ENCODE results near the gene SLC49A4. TPM values are rescaled to one million over a fixed set of nuclear protein-coding genes. Genes with fewer than 3 reads are reported as not detected.

SLC49A4 gene
- total and polyA plus RNA-seq, 2 of the 13 experiments (the other 11 are each of a cell fraction or from before 2014, with no cell fraction given): 6.5 to 16.3 TPM

DNA sequence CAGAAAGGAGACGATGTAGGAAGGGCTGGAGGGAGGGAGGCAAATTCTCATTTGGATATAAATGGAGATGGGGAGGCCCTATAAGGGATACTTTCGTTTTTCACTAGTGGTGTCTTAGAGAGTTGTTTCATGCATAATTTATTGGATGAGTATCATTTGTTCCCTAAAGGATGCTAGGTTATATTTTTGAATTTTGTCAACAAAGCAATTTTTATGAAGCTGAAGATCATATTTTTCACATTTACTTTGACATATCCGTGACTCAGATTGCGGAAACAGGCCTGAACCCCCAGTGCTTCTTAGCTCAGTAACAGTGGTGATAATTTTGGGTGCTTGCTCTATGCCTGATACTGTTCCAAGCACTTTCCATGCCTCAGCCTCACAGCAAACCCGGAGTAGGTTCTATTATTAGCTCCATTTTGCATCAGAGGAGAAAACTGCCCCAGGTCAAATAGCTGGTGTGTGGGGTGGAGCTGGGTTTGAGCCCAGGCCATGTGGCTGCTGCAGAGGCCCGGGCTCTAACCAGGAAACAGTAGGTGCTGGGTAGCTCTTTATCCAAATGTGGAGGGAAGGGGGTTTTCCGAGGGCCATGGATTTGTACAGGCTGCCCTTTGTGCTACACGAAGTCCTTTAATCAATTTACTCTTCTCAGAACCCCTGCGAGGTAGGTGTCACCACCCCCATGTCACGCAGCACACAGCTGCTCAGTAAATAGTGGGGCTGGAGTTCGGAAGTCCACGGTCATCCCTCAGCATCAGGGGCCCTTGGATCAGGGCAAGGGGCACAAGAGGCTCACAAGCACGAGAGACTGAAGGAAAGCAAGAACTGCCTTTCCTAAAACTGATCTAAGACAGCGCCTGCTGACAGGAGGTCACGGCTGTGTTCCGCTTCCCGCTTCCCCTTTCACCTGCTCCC, 99.1 kb downstream of the SLC49A4 start (continued):
- TF ChIP-seq, protein P1, sequence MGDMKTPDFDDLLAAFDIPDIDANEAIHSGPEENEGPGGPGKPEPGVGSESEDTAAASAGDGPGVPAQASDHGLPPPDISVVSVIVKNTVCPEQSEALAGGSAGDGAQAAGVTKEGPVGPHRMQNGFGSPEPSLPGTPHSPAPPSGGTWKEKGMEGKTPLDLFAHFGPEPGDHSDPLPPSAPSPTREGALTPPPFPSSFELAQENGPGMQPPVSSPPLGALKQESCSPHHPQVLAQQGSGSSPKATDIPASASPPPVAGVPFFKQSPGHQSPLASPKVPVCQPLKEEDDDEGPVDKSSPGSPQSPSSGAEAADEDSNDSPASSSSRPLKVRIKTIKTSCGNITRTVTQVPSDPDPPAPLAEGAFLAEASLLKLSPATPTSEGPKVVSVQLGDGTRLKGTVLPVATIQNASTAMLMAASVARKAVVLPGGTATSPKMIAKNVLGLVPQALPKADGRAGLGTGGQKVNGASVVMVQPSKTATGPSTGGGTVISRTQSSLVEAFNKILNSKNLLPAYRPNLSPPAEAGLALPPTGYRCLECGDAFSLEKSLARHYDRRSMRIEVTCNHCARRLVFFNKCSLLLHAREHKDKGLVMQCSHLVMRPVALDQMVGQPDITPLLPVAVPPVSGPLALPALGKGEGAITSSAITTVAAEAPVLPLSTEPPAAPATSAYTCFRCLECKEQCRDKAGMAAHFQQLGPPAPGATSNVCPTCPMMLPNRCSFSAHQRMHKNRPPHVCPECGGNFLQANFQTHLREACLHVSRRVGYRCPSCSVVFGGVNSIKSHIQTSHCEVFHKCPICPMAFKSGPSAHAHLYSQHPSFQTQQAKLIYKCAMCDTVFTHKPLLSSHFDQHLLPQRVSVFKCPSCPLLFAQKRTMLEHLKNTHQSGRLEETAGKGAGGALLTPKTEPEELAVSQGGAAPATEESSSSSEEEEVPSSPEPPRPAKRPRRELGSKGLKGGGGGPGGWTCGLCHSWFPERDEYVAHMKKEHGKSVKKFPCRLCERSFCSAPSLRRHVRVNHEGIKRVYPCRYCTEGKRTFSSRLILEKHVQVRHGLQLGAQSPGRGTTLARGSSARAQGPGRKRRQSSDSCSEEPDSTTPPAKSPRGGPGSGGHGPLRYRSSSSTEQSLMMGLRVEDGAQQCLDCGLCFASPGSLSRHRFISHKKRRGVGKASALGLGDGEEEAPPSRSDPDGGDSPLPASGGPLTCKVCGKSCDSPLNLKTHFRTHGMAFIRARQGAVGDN (CRISPR knock-in tag; IDR thresholded peaks at IDR 0.05): peak; percentile 71
- TF ChIP-seq TP53 (CRISPR knock-in tag; conservative IDR thresholded peaks at IDR 0.05): no peak
- TF ChIP-seq ZNF121 (CRISPR knock-in tag; IDR thresholded peaks at IDR 0.05): 0 out of 2 replicates have a peak, but pooled peaks have one; percentile 22
- TF ChIP-seq TCF12 (IDR thresholded peaks at IDR 0.05): no peak
- 0 out of 2 replicates have a peak, but pooled peaks have one; percentile 63 for TF ChIP-seq TCF12 (CRISPR knock-in tag; IDR thresholded peaks at IDR 0.05)
- TF ChIP-seq HDAC1 (CRISPR knock-in tag; IDR thresholded peaks at IDR 0.05): peak; percentile 75
- TF ChIP-seq, protein P2, sequence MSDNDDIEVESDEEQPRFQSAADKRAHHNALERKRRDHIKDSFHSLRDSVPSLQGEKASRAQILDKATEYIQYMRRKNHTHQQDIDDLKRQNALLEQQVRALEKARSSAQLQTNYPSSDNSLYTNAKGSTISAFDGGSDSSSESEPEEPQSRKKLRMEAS (IDR thresholded peaks at IDR 0.05): peak; percentile 69
- TF ChIP-seq PHF21A (CRISPR knock-in tag; IDR thresholded peaks at IDR 0.05): peak; percentile 37; the same call in 1 of the 2 replicates
- 0 out of 2 replicates have a peak, but pooled peaks have one; percentile 26 for TF ChIP-seq ZNF33A (CRISPR knock-in tag; IDR thresholded peaks at IDR 0.05; ENCODE audit: borderline replicate concordance)
- TF ChIP-seq ZNF607 (CRISPR knock-in tag; IDR thresholded peaks at IDR 0.05; ENCODE audit: borderline replicate concordance): peak; percentile 50; the same call in 1 of the 2 replicates
- TF ChIP-seq ZNF567 (CRISPR knock-in tag; IDR thresholded peaks at IDR 0.05; ENCODE audit: borderline replicate concordance): 0 out of 2 replicates have a peak, but pooled peaks have one; percentile 56
- TF ChIP-seq ZSCAN20 (CRISPR knock-in tag; IDR thresholded peaks at IDR 0.05; ENCODE audit: borderline replicate concordance): no peak
- TF ChIP-seq HOXD1 (CRISPR knock-in tag; IDR thresholded peaks at IDR 0.05): no peak
- TF ChIP-seq, protein P3, sequence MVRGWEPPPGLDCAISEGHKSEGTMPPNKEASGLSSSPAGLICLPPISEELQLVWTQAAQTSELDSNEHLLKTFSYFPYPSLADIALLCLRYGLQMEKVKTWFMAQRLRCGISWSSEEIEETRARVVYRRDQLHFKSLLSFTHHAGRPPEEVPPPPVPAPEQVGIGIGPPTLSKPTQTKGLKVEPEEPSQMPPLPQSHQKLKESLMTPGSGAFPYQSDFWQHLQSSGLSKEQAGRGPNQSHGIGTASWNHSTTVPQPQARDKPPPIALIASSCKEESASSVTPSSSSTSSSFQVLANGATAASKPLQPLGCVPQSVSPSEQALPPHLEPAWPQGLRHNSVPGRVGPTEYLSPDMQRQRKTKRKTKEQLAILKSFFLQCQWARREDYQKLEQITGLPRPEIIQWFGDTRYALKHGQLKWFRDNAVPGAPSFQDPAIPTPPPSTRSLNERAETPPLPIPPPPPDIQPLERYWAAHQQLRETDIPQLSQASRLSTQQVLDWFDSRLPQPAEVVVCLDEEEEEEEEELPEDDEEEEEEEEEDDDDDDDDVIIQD (CRISPR knock-in tag; IDR thresholded peaks at IDR 0.05; ENCODE audit: low read depth): peak; percentile 36; the same call in 1 of the 2 replicates
- TF ChIP-seq ZNF550 (CRISPR knock-in tag; IDR thresholded peaks at IDR 0.05; ENCODE audit: borderline replicate concordance): no peak
- TF ChIP-seq RARA (CRISPR knock-in tag; IDR thresholded peaks at IDR 0.05): peak; percentile 84
- peak; percentile 41; the same call in 1 of the 2 replicates for TF ChIP-seq ZSCAN25 (CRISPR knock-in tag; IDR thresholded peaks at IDR 0.05)
- TF ChIP-seq ZNF556 (CRISPR knock-in tag; IDR thresholded peaks at IDR 0.05; ENCODE audit: borderline replicate concordance): no peak
- TF ChIP-seq MAFK (conservative IDR thresholded peaks at IDR 0.05 in 1 of 2, IDR thresholded peaks at IDR 0.05 in 1 of 2; ENCODE audit: low read length in 2 of 2): peak; percentile 77 to 82
- no peak for TF ChIP-seq ZNF354B (CRISPR knock-in tag; IDR thresholded peaks at IDR 0.05)
- TF ChIP-seq ZBTB7A (CRISPR knock-in tag; IDR thresholded peaks at IDR 0.05): peak; percentile 73; the same call in 1 of the 2 replicates

Data from HepG2 (cell line).